Activated B cell treated with CpG ODN at 0.5 μM for 24 hours (primary cell): ENCODE data around the gene HGD. TPM values are rescaled to one million over a fixed set of nuclear protein-coding genes. Genes with fewer than 3 reads are reported as not detected.
"Not testable (repeated sequence)": the region's sequence is repeated elsewhere in the genome, so short reads cannot be mapped to it uniquely, and the experiment has no call there.

ENCODE experiments used
- ATAC-seq: fragments of 200-7000 bp; cut with Tn5 transposase; one replicate; pipeline ENCODE4 v1.10.0; 2021; ENCODE audit warnings: low read depth, mild to moderate bottlenecking, moderate library complexity
- CTCF ChIA-PET: fragments of 350-600 bp; sonication (Branson Sonifier 250); formaldehyde crosslinking; loops from one replicate; lab custom pipeline; 2021; ENCODE audit warnings: antibody characterized with exemption; lab: Charles Lee
- POLR2A ChIA-PET: fragments of 350-600 bp; sonication (Branson Sonifier 250); formaldehyde crosslinking; loops from one replicate; lab custom pipeline; 2021; ENCODE audit warnings: antibody characterized with exemption; lab: Charles Lee
- DNase-seq: peaks from one replicate; pipeline ENCODE4 v3.0.0; 2022
- H3K27ac Mint-ChIP-seq: one replicate; pipeline ENCODE4 v1.8.0; 2020; ENCODE audit warnings: mixed read lengths
- H3K27me3 Mint-ChIP-seq: one replicate; pipeline ENCODE4 v1.8.0; 2021; ENCODE audit warnings: mixed read lengths
- H3K36me3 Mint-ChIP-seq: one replicate; pipeline ENCODE4 v1.8.0; 2021; ENCODE audit warnings: low read depth, mixed read lengths
- H3K4me1 Mint-ChIP-seq: one replicate; pipeline ENCODE4 v1.8.0; 2021; ENCODE audit warnings: mixed read lengths
- H3K4me3 Mint-ChIP-seq: one replicate; pipeline ENCODE4 v1.8.0; 2020; ENCODE audit warnings: mild to moderate bottlenecking, mixed read lengths
- H3K9me3 Mint-ChIP-seq: one replicate; pipeline ENCODE4 v1.8.0; 2020; ENCODE audit warnings: mixed read lengths
- CTCF ChIP-seq: fragments of 200-600 bp; IDR thresholded peaks from one replicate; pipeline ENCODE4 v1.8.0; 2022; ENCODE audit warnings: antibody characterized with exemption, mild to moderate bottlenecking
- intact Hi-C: fragments of 100-400 bp; cut with micrococcal nuclease; formaldehyde crosslinking; loops from one replicate; pipeline ENCODE4 v1.15.1; 2024
- total RNA-seq: library from RNA; stranded (reverse); gene quantifications from 2 replicates; pipeline ENCODE4 v1.2.3, GENCODE V29; 2022

Gene HGD
- total RNA-seq, 1 donor from 2014 or later: 1.0 TPM

GRCh38 chr3:120622870-120623726 lies 58.9 kb downstream of the HGD start:
- ATAC-seq: no peak
- intact Hi-C loops: no loop called here

GRCh38 chr3:120622457-120622856 lies 59.6 kb downstream of the HGD start:
- H3K4me3 Mint-ChIP-seq: no peak overlapping the region
- H3K36me3 Mint-ChIP-seq: no peaks in the 10 kb centered on the region
- POLR2A ChIA-PET: interaction anchor here (0.6 kb wide), 1 partner anchor 26 kb away, joined by 3 read pairs; the partner anchor contains the start of gene NDUFB4
- ATAC-seq: no peak
- no peak overlapping the region for H3K27ac Mint-ChIP-seq
- no peak for TF ChIP-seq CTCF
- CTCF ChIA-PET: no interaction called here
- no peaks in the 10 kb centered on the region for H3K4me1 Mint-ChIP-seq
- intact Hi-C loops: no loop called here
- DNase-seq: no peak
- peaks cover 5% of the 10 kb centered on the region for H3K27me3 Mint-ChIP-seq
- peaks cover 16% of the 10 kb centered on the region for H3K9me3 Mint-ChIP-seq

More at GRCh38 chr3:120622870-120623726, 58.9 kb downstream of the HGD start:
- Mint-ChIP-seq H3K27me3 (peaks cover 6% of the 10 kb centered on the region), H3K4me1 (no peaks in the 10 kb centered on the region), H3K27ac (no peak overlapping the region), H3K4me3 (no peak overlapping the region), H3K9me3 (peaks cover 16% of the 10 kb centered on the region), H3K36me3 (no peaks in the 10 kb centered on the region)
- TF ChIP-seq CTCF: no peak
- ChIA-PET POLR2A (interaction anchor here (0.6 kb wide), 1 partner anchor 27 kb away, joined by 3 read pairs; the partner anchor contains the start of gene NDUFB4), CTCF (no interaction called here)
- no peak for DNase-seq

GRCh38 chr3:120616745-120617144 lies 65.3 kb downstream of the HGD start:
- DNase-seq, H3K36me3 Mint-ChIP-seq, CTCF ChIA-PET, H3K27ac Mint-ChIP-seq, H3K4me3 Mint-ChIP-seq, H3K27me3 Mint-ChIP-seq, H3K9me3 Mint-ChIP-seq, H3K4me1 Mint-ChIP-seq, intact Hi-C loops, ATAC-seq, POLR2A ChIA-PET: not testable (repeated sequence)

- intact Hi-C loops: no loop called here
- DNase-seq: no peak
- H3K27ac Mint-ChIP-seq: no peak overlapping the region
- TF ChIP-seq CTCF: no peak
- no peak overlapping the region for H3K4me3 Mint-ChIP-seq
- no peaks in the 10 kb centered on the region for H3K4me1 Mint-ChIP-seq
- no peaks in the 10 kb centered on the region for H3K36me3 Mint-ChIP-seq
- ChIA-PET POLR2A (no interaction called here), CTCF (no interaction called here)
- peaks cover 8% of the 10 kb centered on the region for H3K27me3 Mint-ChIP-seq
- no peak for ATAC-seq
- H3K9me3 Mint-ChIP-seq: no peaks in the 10 kb centered on the region
Observed at GRCh38 chr3:120615847-120616609, 66.0 kb downstream of the HGD start.

GRCh38 chr3:120614765-120615164 lies 67.3 kb downstream of the HGD start:
- Mint-ChIP-seq H3K27ac (no peak overlapping the region), H3K4me3 (no peak overlapping the region), H3K9me3 (no peaks in the 10 kb centered on the region), H3K4me1 (no peaks in the 10 kb centered on the region), H3K36me3 (no peaks in the 10 kb centered on the region), H3K27me3 (peaks cover 8% of the 10 kb centered on the region)
- ChIA-PET POLR2A (no interaction called here), CTCF (no interaction called here)
- intact Hi-C loops: no loop called here
- TF ChIP-seq CTCF: no peak
- DNase-seq (no peak), ATAC-seq (no peak)
